HG03442 (cell line): ENCODE data around the gene FLRT1.
"Not testable (repeated sequence)": the region's sequence is repeated elsewhere in the genome, so short reads cannot be mapped to it uniquely, and the experiment has no call there.

Source experiments
- ATAC-seq: cut with Tn5 transposase; IDR thresholded peaks from one replicate; pipeline ENCODE4 v1.9.1; 2021; ENCODE audit warnings: mild to moderate bottlenecking, moderate library complexity; ENCODE audit not compliant: unreplicated experiment

Gene FLRT1

DNA sequence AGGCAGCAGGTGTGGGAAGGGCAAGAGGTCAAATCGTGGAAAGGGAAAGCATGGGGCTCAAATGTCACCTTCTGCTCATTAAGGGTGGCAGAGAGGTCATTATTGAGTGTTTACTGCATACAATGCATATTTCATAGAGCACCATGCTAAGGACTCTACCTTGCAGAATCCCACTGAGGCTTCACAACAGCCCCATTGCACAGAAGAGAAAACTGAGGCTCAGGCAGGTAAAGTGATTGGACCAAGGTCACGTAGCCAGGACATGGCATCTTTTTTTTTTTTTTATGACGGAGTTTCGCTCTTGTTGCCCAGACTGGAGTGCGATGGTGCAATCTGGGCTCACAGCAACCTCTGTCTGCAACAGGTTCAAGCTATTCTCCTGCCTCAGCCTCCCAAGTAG, 7.8 kb downstream of the FLRT1 start:
- ATAC-seq: no peak

- no peak for ATAC-seq
Measured at GRCh38 chr11:64044730-64045393, 9.1 kb downstream of the FLRT1 start.

- no peak for ATAC-seq
Measured at GRCh38 chr11:64045700-64046099, 10.0 kb downstream of the FLRT1 start.

DNA sequence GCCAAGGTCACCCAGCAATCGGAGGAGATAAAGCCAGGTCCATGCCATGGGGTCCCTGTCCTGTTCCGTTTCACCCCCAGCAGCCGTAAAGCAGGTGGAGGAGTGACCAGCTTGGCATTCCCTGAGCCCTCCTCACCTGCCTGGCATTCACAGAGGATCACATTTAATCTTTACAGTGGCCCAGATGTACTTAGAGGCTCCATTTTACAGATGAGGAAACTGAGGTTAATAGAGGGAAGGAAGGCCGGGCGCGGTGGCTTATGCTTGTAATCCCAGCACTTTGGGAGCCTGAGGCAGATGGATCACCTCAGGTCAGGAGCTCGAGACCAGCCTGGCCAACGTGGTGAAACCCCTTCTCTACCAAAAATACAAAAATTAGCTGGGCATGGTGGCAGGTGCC, 11.6 kb downstream of the FLRT1 start:
- ATAC-seq: not testable (repeated sequence)

DNA sequence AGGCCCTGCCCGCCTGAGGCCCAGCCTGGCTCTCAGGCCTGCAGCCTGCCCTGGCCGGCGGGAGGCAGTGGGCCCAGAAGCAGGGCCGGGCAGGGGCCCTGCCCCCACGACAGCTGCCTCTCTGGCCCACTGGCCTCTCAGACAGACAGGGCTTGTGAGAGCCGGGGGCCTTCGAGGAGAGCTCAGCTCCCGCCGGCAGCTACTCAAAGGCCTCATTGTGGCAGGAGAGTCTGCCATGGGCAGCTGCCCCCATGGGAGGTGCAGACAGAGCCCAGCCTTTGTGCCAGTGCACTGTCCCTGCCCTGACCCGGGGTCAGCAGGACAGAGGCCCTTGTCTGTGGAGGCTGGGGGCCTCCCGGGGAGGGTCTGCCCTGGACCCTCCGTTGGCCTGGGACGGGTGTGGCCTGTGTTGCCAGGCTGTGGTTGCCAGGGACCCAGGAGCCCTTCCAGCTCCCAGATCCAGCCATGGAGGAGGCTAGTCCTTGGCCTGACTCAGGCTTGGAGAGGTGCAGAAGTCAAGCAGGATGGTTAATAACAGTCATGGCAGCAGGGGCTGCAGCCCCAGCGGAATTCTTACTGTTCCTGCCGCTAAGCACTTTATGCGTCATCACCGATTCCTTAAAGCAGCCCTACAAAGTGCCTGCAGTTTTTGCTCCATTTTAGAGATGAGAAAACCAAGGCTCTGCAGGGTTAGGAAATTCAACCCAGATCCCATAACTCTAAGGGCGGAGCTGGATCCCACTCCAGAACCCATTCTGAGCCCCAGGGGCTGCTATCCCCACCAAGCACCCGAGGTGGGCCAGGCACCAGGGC, 12.5 kb downstream of the FLRT1 start:
- no peak for ATAC-seq

DNA sequence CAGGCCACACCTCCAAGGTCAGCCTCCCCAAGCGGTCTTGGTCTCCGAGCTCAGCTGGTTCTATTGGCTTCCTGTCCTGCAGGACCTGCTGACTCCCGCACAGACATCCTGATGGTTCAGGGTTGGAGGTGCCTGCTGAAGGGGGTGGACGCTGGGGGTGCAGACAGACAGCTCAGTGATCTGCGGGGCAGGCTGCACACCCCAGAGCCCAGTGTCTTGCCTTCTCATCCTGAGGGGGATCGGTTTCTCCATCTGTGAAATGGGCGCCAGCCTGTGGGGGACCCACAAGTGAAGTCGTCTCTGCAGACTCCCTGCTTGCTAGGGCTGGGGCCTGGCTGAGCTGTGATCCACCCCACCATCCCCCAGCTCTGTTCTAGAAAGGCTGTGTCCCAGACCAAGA, 13.8 kb downstream of the FLRT1 start:
- ATAC-seq: no peak

DNA sequence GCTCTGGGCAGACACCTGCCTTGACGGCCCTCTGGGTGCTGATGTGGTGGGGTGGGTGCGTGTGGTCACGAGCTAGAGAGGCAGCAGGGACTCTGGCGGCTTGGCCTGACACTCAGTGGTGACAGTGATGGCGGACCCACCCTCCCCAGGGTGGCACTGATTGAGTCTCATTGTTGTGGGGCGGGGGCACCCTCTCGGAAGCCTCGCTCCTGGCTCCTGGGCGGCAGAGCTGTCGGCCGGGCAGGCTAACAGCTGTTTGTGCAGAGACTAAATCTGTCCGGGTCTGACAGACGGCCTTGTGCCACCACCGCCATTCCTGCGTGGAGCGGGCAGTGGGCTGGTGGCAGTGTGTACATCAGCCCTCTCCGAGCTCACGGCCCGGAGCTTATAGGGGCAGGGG, 15.6 kb downstream of the FLRT1 start:
- ATAC-seq: no peak

GRCh38 chr11:64052436-64052835, 16.7 kb downstream of the FLRT1 start:
- no peak for ATAC-seq

GRCh38 chr11:64052938-64053622, 17.3 kb downstream of the FLRT1 start:
- no peak for ATAC-seq

GRCh38 chr11:64053699-64054098, 18.0 kb downstream of the FLRT1 start:
- ATAC-seq: no peak

- ATAC-seq: no peak
Measured at GRCh38 chr11:64055077-64055476, 19.3 kb downstream of the FLRT1 start.

DNA sequence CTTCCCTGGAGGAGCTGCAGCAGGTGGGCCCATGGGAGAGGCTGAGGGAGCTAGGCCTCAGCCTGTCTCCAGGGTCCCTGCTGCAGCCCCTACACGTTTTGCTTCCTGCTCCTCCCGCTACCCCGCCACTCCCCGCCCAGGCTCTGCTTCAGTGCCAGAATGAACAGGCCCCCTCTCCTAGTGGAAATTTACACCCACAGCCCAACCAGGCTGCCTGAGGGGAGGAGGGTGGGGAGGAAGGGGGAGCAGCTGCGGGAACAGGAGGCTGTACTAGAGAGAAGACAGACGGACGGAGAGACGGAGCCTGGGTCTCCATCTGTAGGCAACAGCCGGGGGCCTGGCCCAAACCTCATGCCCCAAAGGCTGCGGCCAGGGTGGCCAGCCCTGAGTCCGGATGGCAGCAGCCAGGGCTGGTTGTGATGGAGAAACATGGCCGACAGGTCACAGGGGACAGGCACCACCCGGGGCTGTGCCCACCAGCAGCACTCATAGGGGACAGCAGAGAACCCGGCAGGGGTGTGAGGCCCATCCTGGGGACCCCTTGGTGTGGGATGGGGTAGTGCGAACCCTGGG, 20.6 kb downstream of the FLRT1 start:
- no peak for ATAC-seq

- no peak for ATAC-seq
Measured at GRCh38 chr11:64056861-64057260, 21.1 kb downstream of the FLRT1 start.

GRCh38 chr11:64057890-64058289, 22.2 kb downstream of the FLRT1 start:
- ATAC-seq: no peak

DNA sequence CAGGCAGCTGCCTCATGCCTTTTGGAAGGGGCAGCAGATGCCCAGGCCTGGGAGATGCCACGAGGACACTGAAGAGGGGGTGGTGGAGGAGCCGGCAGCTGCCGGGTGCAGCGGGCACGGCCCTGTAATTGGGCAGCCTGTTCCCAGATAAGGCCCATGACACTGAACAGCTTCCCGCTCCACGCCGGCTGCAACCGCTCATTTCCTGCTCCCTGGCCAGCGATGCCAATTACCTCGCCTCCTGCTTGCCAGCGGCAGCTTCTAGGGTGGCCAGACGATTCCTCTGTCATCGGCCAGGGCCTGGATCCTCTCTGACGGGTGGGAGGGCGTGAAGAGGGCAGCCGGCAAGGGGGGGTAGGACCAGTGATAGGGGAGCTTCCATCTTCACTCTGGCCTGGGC, 22.8 kb downstream of the FLRT1 start:
- ATAC-seq: no peak

GRCh38 chr11:64059339-64060140, 23.8 kb downstream of the FLRT1 start:
- no peak for ATAC-seq

GRCh38 chr11:64060263-64060860, 24.6 kb downstream of the FLRT1 start:
- ATAC-seq: no peak

GRCh38 chr11:64060861-64061444, 25.2 kb downstream of the FLRT1 start:
- ATAC-seq: no peak

- no peak for ATAC-seq
Measured at GRCh38 chr11:64062185-64063039, 26.7 kb downstream of the FLRT1 start.
